Panc1 (cell line): ENCODE results near the gene ZFHX3. TPM values are rescaled to one million over a fixed set of nuclear protein-coding genes. Genes with fewer than 3 reads are reported as not detected.
"Not testable (repeated sequence)": the region's sequence is repeated elsewhere in the genome, so short reads cannot be mapped to it uniquely, and the experiment has no call there.

ENCODE experiments used
- ATAC-seq: fragments of 200-7000 bp; cut with Tn5 transposase; 2 replicates; pipeline ENCODE4 v1.9.1; 2020; ENCODE audit warnings: mild to moderate bottlenecking, moderate library complexity
- BruUV-seq: library from RNA; stranded (reverse); fragments of 400-500 nt; replicated peaks from 2 replicates; lab custom pipeline; 2021; lab: Mats Ljungman, UMichigan
- CTCF ChIA-PET: fragments of 300-600 bp; sonication (Branson Sonifier 250); formaldehyde crosslinking; loops from one replicate; lab custom pipeline; 2022; ENCODE audit warnings: antibody characterized with exemption; lab: Charles Lee
- POLR2A ChIA-PET: fragments of 300-600 bp; sonication (Branson Sonifier 250); formaldehyde crosslinking; loops from one replicate; lab custom pipeline; 2022; ENCODE audit warnings: antibody characterized with exemption; lab: Charles Lee
- DNase-seq: peaks from one replicate; pipeline ENCODE4 v3.0.0-alpha.2; 2010; ENCODE audit warnings: low read depth, low spot score
- H3K27ac ChIP-seq: 2 replicates; pipeline ENCODE4 v1.5.1; 2011; ENCODE audit warnings: mild to moderate bottlenecking, low read length, inconsistent platforms
- H3K27me3 ChIP-seq: fragments of 200-500 bp; sonication (Bioruptor generic); 2 replicates; pipeline ENCODE4 v1.6.0; 2014; ENCODE audit warnings: low read length, inconsistent platforms; ENCODE audit not compliant: control insufficient read depth, insufficient read depth
- H3K36me3 ChIP-seq: fragments of 200-500 bp; sonication (Bioruptor generic); 2 replicates; pipeline ENCODE4 v1.5.1; 2014; ENCODE audit warnings: inconsistent platforms, mild to moderate bottlenecking, low read length, moderate library complexity; ENCODE audit not compliant: control insufficient read depth, insufficient read depth
- H3K4me1 ChIP-seq: 2 replicates; pipeline ENCODE4 v1.5.1; 2011; ENCODE audit warnings: inconsistent platforms, mild to moderate bottlenecking, low read length, moderate library complexity; ENCODE audit not compliant: control insufficient read depth, insufficient read depth
- H3K4me3 ChIP-seq, 2 experiments: 2 replicates each; pipeline ENCODE4 v1.5.1; 2011 to 2012; ENCODE audit warnings: low read depth in 2 of 2, low read length in 2 of 2, mild to moderate bottlenecking in 2 of 2, inconsistent platforms in 1 of 2, moderate library complexity in 1 of 2
- H3K9me3 ChIP-seq: fragments of 200-500 bp; sonication (Bioruptor generic); 2 replicates; pipeline ENCODE4 v1.5.1; 2014; ENCODE audit warnings: low read depth, mild to moderate bottlenecking, inconsistent platforms, low read length, moderate library complexity; ENCODE audit not compliant: control insufficient read depth, insufficient read depth
- CTCF ChIP-seq: fragments of 450-650 bp; IDR thresholded peaks from 2 replicates; pipeline ENCODE4 v1.5.1; 2017; ENCODE audit warnings: mild to moderate bottlenecking
- POLR2AphosphoS5 ChIP-seq: IDR thresholded peaks from 2 replicates; pipeline ENCODE4 v1.6.1; 2012; ENCODE audit warnings: mild to moderate bottlenecking, low read depth, low read length, moderate library complexity
- REST ChIP-seq, 2 experiments: IDR thresholded peaks; 2 replicates each; pipeline ENCODE4 v1.6.1; 2011 to 2012; ENCODE audit warnings: low read depth in 2 of 2, control low read depth in 1 of 2, low read length in 1 of 2, mild to moderate bottlenecking in 1 of 2, moderate library complexity in 1 of 2; ENCODE audit not compliant: insufficient read depth in 1 of 2
- SIN3A ChIP-seq: IDR thresholded peaks from 2 replicates; pipeline ENCODE4 v1.6.1; 2012; ENCODE audit warnings: low read depth, mild to moderate bottlenecking, low read length, moderate library complexity, borderline replicate concordance; ENCODE audit not compliant: insufficient read depth
- TCF7L2 ChIP-seq: IDR thresholded peaks from 2 replicates; pipeline ENCODE4 v1.6.1; 2011; ENCODE audit warnings: mild to moderate bottlenecking, low read depth, low read length, inconsistent platforms
- in situ Hi-C: cut with HindIII; loops from 2 replicates; pipeline ENCODE4 v1.10.0; 2016; ENCODE audit warnings: low sequenced_read_pairs, low pct_unique_long_range_greater_than_20kb
- intact Hi-C: fragments of 100-400 bp; cut with micrococcal nuclease; formaldehyde crosslinking; loops from one replicate; pipeline ENCODE4 v1.10.0; 2022; ENCODE audit not compliant: unreplicated experiment
- total RNA-seq: library from RNA; stranded (reverse); gene quantifications from one replicate; pipeline ENCODE4 v1.2.1, GENCODE V29; 2021; ENCODE audit not compliant: unreplicated experiment

Gene ZFHX3
- total RNA-seq, 1 experiment from 2014 or later, result 7.1 TPM

- ChIA-PET POLR2A (no interaction called here), CTCF (no interaction called here)
- no peak overlapping the region for H3K27ac ChIP-seq
- no peak for ATAC-seq
- no peaks in the 10 kb centered on the region for H3K36me3 ChIP-seq
- H3K27me3 ChIP-seq, result no peaks in the 10 kb centered on the region
- H3K9me3 ChIP-seq, result no peaks in the 10 kb centered on the region
- in situ Hi-C loops, result no loop called here
- DNase-seq, result no peak
- intact Hi-C loops, result no loop called here
- H3K4me3 ChIP-seq, result no peak overlapping the region
- no peak for TF ChIP-seq TCF7L2
- no peak for TF ChIP-seq CTCF
- no peak for TF ChIP-seq POLR2AphosphoS5
- no peak for TF ChIP-seq SIN3A
- no peak for TF ChIP-seq REST (IDR thresholded peaks at IDR 0.05; ENCODE audit: insufficient read depth in 1 of 2, low read depth in 2 of 2, low read length in 1 of 2)
- BruUV-seq, result no TSS peak
- peaks cover 4% of the 10 kb centered on the region; the same call in 1 of the 2 replicates for H3K4me1 ChIP-seq
Observed at GRCh38 chr16:73074382-73074781, 26.5 kb upstream of the ZFHX3 start.

GRCh38 chr16:73072051-73072450 is 24.1 kb upstream of the ZFHX3 start:
- CTCF ChIA-PET, in situ Hi-C loops, BruUV-seq: not testable (repeated sequence)

GRCh38 chr16:73071131-73071940 is 23.4 kb upstream of the ZFHX3 start:
- DNase-seq (no peak), ATAC-seq (0 out of 2 replicates have a peak, but pooled peaks have one; percentile 17)
- no peaks in the 10 kb centered on the region for H3K27me3 ChIP-seq
- TF ChIP-seq TCF7L2 (no peak), CTCF (no peak), POLR2AphosphoS5 (no peak), SIN3A (no peak), REST (IDR thresholded peaks at IDR 0.05; ENCODE audit: insufficient read depth in 1 of 2, low read depth in 2 of 2, low read length in 1 of 2) (no peak)
- BruUV-seq, result no TSS peak
- POLR2A ChIA-PET, result interaction anchor here (0.6 kb wide), 1 partner anchor 961 kb away, joined by 3 read pairs; no protein-coding TSS in a partner anchor
- in situ Hi-C loops, result no loop called here
- H3K27ac ChIP-seq, result no peak overlapping the region
- H3K4me1 ChIP-seq, result peaks cover 4% of the 10 kb centered on the region; the same call in 1 of the 2 replicates
- H3K4me3 ChIP-seq, result no peak overlapping the region
- no peaks in the 10 kb centered on the region for H3K36me3 ChIP-seq
- intact Hi-C loops, result no loop called here
- CTCF ChIA-PET, result no interaction called here
- no peaks in the 10 kb centered on the region for H3K9me3 ChIP-seq

More at GRCh38 chr16:73072051-73072450, 24.1 kb upstream of the ZFHX3 start:
- H3K9me3 ChIP-seq, intact Hi-C loops, H3K36me3 ChIP-seq, H3K4me3 ChIP-seq, DNase-seq, ATAC-seq, H3K4me1 ChIP-seq, H3K27ac ChIP-seq, H3K27me3 ChIP-seq: not testable (repeated sequence)
- POLR2A ChIA-PET, result interaction anchor here (0.6 kb wide), 1 partner anchor 961 kb away, joined by 3 read pairs; no protein-coding TSS in a partner anchor
